NCI-H146 (cell line): ENCODE data around the gene XBP1.
A peak's percentile ranks its signal among the peaks of the same experiment; 100 is the strongest.
"Not testable (repeated sequence)": the region's sequence is repeated elsewhere in the genome, so short reads cannot be mapped to it uniquely, and the experiment has no call there.

Experiments used
- DNase-seq: peaks from one replicate; lab custom pipeline; 2025; lab: John Stamatoyannopoulos, UW

XBP1 gene

GRCh38 chr22:28817919-28818859 lies 17.8 kb upstream of the XBP1 start:
- DNase-seq = peak; percentile 13

DNA sequence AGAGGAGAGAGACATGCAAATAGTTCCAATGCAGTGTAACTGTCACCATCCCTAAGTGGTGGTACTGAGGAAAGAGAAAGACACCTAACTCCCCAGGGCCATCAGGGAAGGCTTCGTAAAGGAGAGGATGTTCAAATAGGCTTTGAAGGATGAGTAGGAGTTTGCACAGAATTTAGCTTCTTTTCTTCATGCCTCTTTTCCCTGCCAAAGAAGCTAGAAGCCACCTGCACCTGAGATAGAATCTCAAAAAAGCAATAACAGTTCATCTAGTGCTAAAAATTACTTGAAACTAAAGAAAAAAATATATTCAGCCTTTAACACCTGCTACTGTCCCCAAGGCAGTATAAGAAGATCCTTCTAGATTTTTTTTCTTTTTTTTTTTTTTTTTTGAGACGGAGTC lies 16.7 kb upstream of the XBP1 start:
- DNase-seq = no peak

GRCh38 chr22:28815729-28816128 lies 15.4 kb upstream of the XBP1 start:
- no peak for DNase-seq

DNA sequence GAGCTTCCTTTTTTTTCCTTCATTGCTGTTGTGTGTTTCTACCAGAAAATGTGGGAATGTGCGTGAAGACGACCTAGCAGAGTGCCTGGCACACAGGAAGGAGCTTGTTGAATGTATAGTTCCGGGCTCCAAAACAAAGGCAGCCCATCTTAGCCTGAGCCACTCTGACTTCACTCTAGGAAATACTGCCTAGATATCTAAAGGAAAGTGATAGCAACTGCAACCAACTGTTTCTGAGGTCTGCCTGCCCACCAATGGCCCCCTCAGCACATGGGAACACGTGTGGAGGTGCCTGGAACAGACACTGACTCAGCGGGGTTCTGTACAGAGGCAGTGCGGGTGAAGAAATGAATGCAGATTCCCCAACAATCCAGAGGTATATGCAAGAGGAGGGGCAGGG lies 14.7 kb upstream of the XBP1 start:
- DNase-seq = no peak

GRCh38 chr22:28813772-28814518 lies 13.6 kb upstream of the XBP1 start:
- DNase-seq = peak; percentile 29

GRCh38 chr22:28812516-28812915 lies 12.1 kb upstream of the XBP1 start:
- DNase-seq = no peak

DNA sequence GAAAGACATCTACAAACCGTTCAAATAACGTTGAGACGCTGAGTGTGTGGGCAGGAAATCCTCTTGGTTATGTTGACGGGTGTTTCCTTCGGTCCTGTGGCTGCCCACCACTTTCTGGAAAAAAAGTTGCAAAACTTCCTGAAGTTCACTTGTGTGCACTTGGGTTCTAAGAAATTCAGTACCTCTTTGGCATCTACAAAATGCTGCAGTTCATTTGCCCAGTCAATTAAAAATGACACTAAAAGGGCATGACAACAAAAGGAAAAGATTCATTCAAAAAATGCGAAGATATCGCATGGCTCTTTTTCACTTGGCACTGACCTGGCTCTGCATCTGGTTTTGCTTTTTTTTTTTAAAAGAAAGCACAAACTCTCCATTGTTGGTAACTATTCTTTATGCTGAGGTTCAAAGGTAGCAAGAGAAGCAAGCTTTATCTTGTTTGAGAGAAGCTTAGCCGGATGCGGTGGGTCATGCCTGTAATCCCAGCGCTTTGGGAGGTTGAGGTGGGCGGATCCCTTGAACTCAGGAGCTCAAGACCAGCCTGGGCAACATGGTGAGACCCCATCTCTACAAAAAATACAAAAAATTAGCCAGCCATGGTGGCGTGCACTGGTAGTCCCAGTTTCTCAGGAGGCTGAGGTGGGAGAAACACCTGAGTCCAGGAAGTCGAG lies 10.6 kb upstream of the XBP1 start:
- DNase-seq = no peak

DNA sequence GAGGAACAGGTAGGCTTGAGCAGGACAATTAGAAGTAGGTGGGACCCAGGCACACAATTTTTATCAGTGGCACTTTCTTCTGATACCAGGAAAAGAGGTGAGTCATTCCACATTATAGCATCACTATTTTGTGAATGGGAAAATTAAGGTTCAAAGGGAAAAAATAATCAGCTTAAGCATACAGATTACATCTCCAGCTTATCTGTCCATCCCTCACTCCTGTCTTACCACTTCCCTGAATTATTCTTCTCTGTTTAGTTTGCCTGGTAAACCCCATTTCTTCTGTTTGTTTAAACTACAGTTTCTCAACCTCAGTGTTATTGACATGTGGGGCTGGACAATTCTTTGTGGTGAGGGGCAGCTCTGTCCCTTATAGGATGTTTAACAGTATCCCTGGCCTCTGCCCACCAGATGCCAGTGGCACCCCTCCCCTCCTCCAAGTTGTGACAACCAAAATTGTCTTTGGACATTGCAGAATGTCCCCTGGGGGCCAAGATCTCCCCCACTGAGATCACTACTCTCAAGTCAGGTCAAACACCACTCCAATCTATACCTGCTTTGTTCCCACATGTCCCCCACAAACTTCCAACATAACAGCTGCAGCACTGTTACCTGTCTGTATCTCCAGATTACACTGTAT lies 8.5 kb upstream of the XBP1 start:
- no peak for DNase-seq

DNA sequence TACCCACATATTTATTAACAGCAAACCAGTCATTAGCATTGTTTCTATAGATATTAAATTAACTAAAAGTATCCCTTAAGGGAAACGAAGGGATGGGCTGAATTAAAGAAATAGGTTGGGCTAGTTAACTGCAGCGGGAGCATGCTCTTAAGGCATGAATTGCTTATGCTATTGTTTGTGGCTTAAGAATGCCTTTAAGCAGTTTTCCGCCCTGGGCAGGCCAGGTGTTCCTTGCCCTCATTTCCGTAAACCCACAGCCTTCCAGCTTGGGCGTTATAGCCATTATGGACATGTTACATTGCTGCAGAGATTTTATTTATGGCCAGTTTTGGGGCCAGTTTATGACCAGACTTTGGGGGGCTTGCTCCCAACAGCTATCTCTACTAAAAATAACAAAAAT lies 5.1 kb upstream of the XBP1 start:
- not testable (repeated sequence) for DNase-seq

DNA sequence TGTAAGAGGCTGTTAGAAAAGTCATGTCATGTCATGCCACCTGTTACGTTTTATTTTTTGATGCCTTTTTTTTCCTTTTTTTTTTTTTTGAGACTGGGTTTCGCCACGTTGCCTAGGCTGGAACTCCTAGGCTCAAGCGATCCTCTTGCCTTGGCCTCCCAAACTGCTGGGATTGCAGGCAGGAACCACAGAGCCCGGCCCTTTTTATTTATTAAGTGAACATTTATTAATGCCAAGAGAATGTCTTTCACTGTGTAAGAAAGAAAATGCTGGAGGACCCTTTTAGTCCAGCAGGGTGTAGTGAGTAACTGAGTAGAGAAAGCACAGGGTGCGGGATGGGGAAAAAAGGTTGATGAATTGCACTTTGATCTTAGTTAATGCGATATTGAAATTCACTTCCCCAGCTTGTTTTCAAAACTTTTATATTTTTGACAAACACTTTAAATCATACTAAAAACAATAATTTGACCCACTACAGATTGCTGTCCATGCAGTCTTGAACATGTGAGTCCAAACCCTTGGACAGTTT lies 2.3 kb upstream of the XBP1 start:
- no peak for DNase-seq

DNA sequence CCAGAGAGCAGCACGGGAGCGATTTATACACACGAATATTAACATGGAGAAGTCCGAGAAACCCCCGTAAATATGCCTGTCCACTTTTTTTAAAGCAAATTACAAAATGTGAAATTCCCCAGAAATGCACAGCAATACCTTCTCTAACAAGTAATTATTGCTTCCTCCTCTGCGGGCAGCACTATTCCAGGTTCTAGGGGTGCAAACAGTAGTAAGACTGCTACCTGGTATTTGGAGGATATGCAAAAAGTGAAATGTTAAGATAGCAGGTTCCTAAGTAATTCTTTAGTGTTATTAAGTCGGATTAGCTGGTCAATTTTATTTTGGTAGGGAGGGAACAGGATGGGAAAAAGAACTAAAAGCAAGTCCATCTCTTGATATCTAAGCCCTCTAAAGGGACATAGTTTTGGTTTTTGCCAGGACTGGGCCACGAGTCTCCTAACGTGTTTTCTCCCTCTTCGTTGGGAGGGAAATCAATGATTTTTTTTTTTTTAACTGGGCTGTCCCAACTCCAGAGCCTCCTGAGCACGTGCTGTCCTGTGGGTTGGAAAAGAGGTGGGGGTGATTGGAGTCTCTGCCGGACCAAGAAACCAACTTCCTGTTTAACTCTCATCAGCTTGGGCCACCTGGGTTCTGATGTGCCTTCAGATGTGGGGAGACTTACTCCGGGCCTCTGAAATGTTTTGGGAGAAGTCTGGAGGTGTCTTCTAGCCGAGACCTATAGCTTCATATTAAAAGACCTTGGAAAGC lies 1.7 kb upstream of the XBP1 start:
- no peak for DNase-seq

DNA sequence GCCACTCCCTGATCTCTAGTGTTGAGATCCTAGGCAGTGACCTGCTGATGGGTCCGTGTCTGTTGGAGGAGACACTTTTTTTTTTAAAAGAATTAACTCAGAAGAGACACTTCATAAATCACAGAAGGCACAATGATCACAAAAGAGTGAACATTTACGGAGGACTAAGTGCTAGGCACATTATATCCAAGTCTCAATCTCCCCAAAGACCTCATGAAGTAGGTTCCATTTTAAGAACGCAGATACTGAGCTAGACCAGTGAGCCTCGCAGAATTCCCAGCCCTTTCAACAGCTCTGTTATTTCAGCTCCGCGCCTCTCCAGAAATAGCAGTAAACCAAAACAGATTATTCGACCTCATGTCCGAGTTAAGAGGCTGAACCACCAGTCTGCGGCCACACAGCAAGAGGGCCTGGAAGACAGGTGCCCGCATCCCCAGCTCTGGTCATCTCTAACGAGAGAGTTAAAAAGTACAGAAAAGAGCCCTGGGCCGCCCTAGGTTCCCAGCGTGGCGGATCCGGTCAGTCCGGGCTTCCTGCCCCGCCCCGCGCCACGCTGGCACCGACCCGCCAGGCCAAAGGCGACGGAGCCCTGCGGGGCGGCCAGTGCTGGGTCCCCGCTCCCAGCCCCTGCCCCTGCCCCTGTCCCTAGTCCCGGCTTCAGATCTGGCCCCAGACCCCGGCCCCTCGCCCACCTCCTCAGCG lies 612 bp downstream of the XBP1 start:
- DNase-seq = peak; percentile 49

DNA sequence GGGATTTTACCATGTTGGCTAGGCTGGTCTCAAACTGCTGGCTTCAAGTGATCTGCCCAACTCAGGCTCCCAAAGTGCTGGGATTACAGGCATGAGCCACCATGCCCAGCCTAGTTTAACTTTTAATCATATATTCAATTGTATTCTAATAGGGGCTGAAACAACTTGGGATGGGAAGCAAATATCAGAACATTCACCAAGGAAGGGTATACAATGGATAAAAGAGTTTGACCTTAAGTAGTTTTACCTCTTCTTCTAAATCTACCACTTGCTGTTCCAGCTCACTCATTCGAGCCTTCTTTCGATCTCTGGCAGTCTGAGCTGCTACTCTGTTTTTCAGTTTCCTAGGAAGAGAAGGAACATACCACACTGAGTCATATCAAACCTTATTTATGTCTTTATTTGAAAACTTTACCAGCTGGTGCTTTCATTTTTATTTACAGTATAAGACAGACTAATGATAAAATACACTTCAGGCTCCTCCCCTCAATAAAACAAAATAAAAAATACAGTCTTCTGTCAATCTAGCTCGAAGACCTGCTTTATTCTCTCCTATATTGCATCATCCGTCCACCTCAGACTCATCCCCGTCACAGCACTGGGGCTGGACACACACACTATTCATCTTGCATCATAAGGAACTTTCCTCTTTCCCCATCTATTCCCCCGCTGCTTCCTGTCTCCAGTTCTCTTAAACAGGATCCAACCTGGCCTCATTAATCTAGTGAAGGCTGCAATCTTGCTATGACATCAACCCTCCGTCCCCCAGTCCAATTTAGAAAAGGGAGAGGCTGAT lies 1.4 kb downstream of the XBP1 start:
- DNase-seq = peak; percentile 57

DNA sequence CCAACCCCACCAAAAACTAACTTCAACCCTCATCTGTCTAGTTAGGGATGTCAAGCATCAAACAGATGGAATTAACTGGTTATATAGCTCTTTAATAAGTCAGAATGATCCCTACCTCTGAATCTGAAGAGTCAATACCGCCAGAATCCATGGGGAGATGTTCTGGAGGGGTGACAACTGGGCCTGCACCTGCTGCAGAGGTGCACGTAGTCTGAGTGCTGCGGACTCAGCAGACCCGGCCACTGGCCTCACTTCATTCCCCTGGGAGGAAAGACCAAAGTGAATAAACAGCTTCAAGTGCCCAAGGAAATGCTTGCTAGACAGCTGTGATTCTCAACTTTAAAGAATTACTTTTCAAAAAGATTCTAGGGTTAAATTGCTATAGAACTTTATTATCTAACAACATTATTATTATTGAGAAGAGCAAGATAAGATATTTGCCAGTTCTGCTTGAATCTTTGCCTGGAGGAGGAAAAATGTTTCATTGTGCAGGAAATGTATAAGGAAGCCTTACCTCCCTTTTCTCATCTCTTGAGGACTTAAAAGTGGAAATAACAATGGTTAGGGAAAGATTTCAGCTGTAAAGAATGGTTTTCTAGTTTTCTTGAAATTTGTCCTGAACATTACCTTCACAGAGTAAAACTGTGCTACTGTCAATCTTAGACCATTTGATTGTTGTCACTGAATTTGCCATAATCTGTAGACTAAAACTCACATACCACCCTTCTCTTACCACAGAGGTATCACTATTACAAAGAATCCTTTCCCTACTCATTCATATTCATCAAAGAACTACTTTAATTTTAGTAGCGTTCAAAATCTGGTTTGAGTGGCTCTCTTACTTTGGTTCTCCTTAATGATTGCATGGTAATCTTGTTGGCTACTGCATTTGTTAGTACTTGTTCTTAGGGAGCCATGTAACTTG lies 4.2 kb downstream of the XBP1 start:
- DNase-seq = no peak

GRCh38 chr22:28795071-28795693 lies 5.2 kb downstream of the XBP1 start:
- no peak for DNase-seq

DNA sequence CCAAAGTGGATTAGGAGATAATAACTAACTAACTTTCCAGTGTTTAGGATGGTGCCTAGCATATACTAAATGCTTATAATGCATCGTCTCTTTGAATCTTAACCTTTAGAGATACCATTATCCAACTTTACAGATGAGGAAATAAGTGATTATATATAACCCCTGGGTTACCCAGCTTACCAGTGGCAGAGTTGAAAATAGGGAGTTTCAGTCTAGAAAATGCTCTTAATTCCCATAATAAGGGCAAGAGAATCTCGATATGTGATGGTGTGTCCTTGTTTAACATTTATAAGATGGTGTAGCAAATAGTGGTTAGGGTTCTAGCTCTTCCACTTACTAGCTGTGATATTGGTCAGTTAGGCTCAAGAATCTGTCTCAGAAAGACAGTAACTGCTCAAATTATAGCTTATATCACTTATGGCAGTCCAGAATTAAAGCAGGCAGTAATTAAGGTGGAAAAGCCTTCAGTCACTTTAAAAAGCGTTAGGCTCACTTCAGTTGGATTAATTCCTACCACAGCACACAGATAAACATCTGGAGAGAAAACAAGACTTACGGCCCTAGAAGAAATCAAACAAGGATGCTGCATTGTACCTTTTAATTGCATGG lies 6.3 kb downstream of the XBP1 start:
- no peak for DNase-seq

DNA sequence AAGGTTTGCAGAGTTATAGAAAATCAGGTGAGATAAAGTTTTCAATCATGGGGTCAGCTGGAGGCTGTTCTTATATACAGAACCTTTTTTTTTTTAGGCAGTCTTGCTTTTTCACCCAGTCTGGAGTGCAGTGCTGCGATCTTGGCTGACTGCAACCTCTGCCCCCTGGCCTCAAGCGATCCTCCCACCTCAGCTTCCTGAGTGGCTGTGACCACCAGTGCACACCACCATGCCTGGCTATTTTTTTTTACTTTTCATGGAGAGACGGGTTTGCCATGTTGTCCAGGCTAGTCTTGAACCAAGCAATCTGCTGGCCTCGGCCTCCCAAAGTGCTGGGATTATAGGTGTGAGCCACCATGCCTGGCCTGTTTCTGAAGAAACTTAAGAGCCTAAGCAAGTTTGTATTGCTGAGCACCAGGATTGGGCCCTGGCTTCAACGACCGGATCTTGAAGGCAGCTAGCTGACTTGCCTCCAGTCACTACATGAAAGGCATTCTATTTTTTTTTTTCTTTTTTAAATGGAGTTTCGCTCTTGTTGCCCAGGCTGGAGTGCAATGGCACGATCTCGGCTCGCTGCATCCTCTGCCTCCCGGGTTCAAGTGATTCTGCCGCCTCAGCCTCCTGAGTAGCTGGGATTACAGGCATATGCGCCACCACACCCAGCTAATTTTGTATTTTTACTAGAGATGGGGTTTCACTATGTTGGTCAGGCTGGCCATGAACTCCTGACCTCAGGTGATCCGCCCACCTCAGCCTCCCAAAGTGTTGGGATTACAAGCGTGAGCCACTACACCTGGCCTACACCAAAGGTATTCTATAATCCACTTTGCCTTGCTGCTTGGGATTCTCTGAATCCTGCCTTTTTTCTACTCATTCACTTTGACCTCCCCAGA lies 7.6 kb downstream of the XBP1 start:
- peak; percentile 56 for DNase-seq
